GM12878 (cell line): Measurements from ENCODE around the gene CCL14. TPM values are rescaled to one million over a fixed set of nuclear protein-coding genes. Genes with fewer than 3 reads are reported as not detected.

Experiments
- ATAC-seq: fragments of 200-7000 bp; cut with Tn5 transposase; 3 replicates; pipeline ENCODE4 v1.9.1; 2020; ENCODE audit warnings: mild to moderate bottlenecking, moderate library complexity
- BruUV-seq: library from RNA; stranded (reverse); fragments of 400-500 nt; replicated peaks from 2 replicates; lab custom pipeline; 2021; lab: Mats Ljungman, UMichigan
- CTCF ChIA-PET: fragments of 300-600 bp; sonication (Branson Sonifier 250); formaldehyde crosslinking; extraction: SDS; loops from one replicate; lab custom pipeline; 2021; ENCODE audit warnings: inconsistent platforms; lab: Yijun Ruan, JAX
- POLR2A ChIA-PET: fragments of 350-600 bp; formaldehyde crosslinking; extraction: SDS; loops from one replicate; lab custom pipeline; 2021; ENCODE audit warnings: inconsistent platforms; lab: Charles Lee
- RAD21 ChIA-PET: fragments of 300-600 bp; sonication (Branson Sonifier 250); formaldehyde crosslinking; loops from one replicate; lab custom pipeline; 2023; ENCODE audit warnings: antibody characterized with exemption; ENCODE audit not compliant: unreplicated experiment; lab: Charles Lee
- SMC1A ChIA-PET: fragments of 300-600 bp; sonication (Branson Sonifier 250); formaldehyde crosslinking; loops from one replicate; lab custom pipeline; 2023; ENCODE audit not compliant: unreplicated experiment, uncharacterized antibody; lab: Charles Lee
- DNase-seq: peaks from one replicate; pipeline ENCODE4 v3.0.0-alpha.2; 2011; ENCODE audit warnings: low read depth, low spot score
- FAIRE-seq: peaks from 3 replicates; lab custom pipeline; 2011; peaks lifted over from hg19 to GRCh38; lab: Jason Lieb, UNC
- H2AFZ ChIP-seq: 2 replicates; pipeline ENCODE4 v1.6.0; 2011; ENCODE audit warnings: low read depth, low read length, control low read depth; ENCODE audit not compliant: control insufficient read depth
- H3K27ac ChIP-seq: 2 replicates; pipeline ENCODE4 v1.5.1; 2011; ENCODE audit warnings: control low read depth; ENCODE audit not compliant: control insufficient read depth, insufficient read depth
- H3K27me3 ChIP-seq, 2 experiments: replicated peaks in 1 of 2; 2 replicates each; pipeline versions ENCODE4 v1.6.0 to v1.6.1; 2011; ENCODE audit warnings: low read length in 1 of 2; ENCODE audit not compliant: control insufficient read depth in 2 of 2, insufficient read depth in 2 of 2
- H3K36me3 ChIP-seq, 2 experiments: 2 replicates each; pipeline ENCODE4 v1.5.1; 2011; ENCODE audit warnings: low read length in 1 of 2; ENCODE audit not compliant: control insufficient read depth in 2 of 2, insufficient read depth in 2 of 2
- H3K4me1 ChIP-seq: 2 replicates; pipeline ENCODE4 v1.6.1; 2011; ENCODE audit warnings: mild to moderate bottlenecking, low read length, moderate library complexity, mixed read lengths; ENCODE audit not compliant: control insufficient read depth, insufficient read depth
- H3K4me2 ChIP-seq: 2 replicates; pipeline ENCODE4 v1.6.0; 2011; ENCODE audit warnings: control low read depth; ENCODE audit not compliant: control insufficient read depth, insufficient read depth
- H3K4me3 ChIP-seq: fragments of 200-600 bp; sonication (generic); 2 replicates; pipeline ENCODE4 v1.5.1; 2016
- H3K79me2 ChIP-seq: 2 replicates; pipeline ENCODE4 v1.6.0; 2011; ENCODE audit warnings: low read length; ENCODE audit not compliant: control insufficient read depth, insufficient read depth
- H3K9ac ChIP-seq: 2 replicates; pipeline ENCODE4 v1.8.0; 2011; ENCODE audit warnings: low read length, control low read depth, mixed read lengths; ENCODE audit not compliant: control insufficient read depth, insufficient read depth
- H3K9me3 ChIP-seq: replicated peaks from 3 replicates; pipeline ENCODE4 v1.5.1; 2011; ENCODE audit warnings: mild to moderate bottlenecking, low read length; ENCODE audit not compliant: control insufficient read depth, insufficient read depth
- H4K20me1 ChIP-seq: 2 replicates; pipeline ENCODE4 v1.6.0; 2011; ENCODE audit not compliant: control insufficient read depth, insufficient read depth
- BCL11A ChIP-seq: IDR thresholded peaks from 2 replicates; pipeline ENCODE4 v1.6.1; 2011; ENCODE audit warnings: low read depth, low read length
- BMI1 ChIP-seq: fragments of 450-650 bp; IDR thresholded peaks from 2 replicates; pipeline ENCODE4 v1.6.1; 2016; ENCODE audit warnings: mild to moderate bottlenecking, moderate library complexity, borderline replicate concordance
- EED ChIP-seq: sonication (generic); IDR thresholded peaks from 2 replicates; pipeline ENCODE4 v1.6.1; 2016; ENCODE audit warnings: antibody characterized with exemption, low read depth
- EGR1 ChIP-seq, 2 experiments: IDR thresholded peaks; 1 replicate in 1 of 2; 2 replicates in 1 of 2; pipeline ENCODE4 v1.6.1; 2011 to 2012; ENCODE audit warnings: low read depth in 2 of 2, low read length in 2 of 2, borderline replicate concordance in 1 of 2, mild to moderate bottlenecking in 1 of 2, moderate library complexity in 1 of 2
- MTA3 ChIP-seq: IDR thresholded peaks from 2 replicates; pipeline ENCODE4 v1.6.1; 2012; ENCODE audit warnings: low read length, inconsistent platforms, borderline replicate concordance
- NR2C1 ChIP-seq: fragments of 450-650 bp; IDR thresholded peaks from 2 replicates; pipeline ENCODE4 v1.6.1; 2017; ENCODE audit warnings: antibody characterized with exemption, mild to moderate bottlenecking, moderate library complexity
- RCOR1 ChIP-seq: conservative IDR thresholded peaks from 2 replicates; pipeline ENCODE4 v1.6.1; 2012; ENCODE audit warnings: low read depth, low read length, improper control_type of control experiment
- SREBF2 ChIP-seq: IDR thresholded peaks from 2 replicates; pipeline ENCODE4 v1.6.1; 2012; ENCODE audit warnings: mild to moderate bottlenecking, low read length
- SUPT20H ChIP-seq: IDR thresholded peaks from 2 replicates; pipeline ENCODE4 v1.6.1; 2011; ENCODE audit warnings: low read depth, mild to moderate bottlenecking, low read length, moderate library complexity, borderline replicate concordance; ENCODE audit not compliant: control insufficient read depth
- TARDBP ChIP-seq: IDR thresholded peaks from 2 replicates; pipeline ENCODE4 v1.6.1; 2016; ENCODE audit warnings: borderline replicate concordance
- ZZZ3 ChIP-seq: IDR thresholded peaks from 2 replicates; pipeline ENCODE4 v1.6.1; 2011; ENCODE audit warnings: low read depth; ENCODE audit not compliant: control insufficient read depth, insufficient read length
- WGBS: methylation state at CpG from one replicate; pipeline ENCODE4 v1.1.6; 2016; ENCODE audit warnings: low lambda C conversion rate; ENCODE audit not compliant: insufficient replicate concordance, insufficient coverage; ENCODE audit errors: missing lambda C conversion rate; 5-methylcytosine and 5-hydroxymethylcytosine counted together
- in situ Hi-C: fragments of 300-500 bp; cut with MboI; formaldehyde crosslinking; loops from 9 replicates; pipeline ENCODE4 v1.14.3; 2018; ENCODE audit warnings: mixed read lengths
- intact Hi-C: fragments of 100-400 bp; cut with micrococcal nuclease; formaldehyde crosslinking; loops from one replicate; pipeline ENCODE4 v1.14.2; 2022; ENCODE audit not compliant: unreplicated experiment
- polyA plus RNA-seq, 11 experiments: library from polyadenylated mRNA; depleted of rRNA in 4 of 11; unstranded in 6 of 11; stranded (reverse) in 5 of 11; fragments of >200 nt; fragmentation: Nextera tagmentation in 4 of 11; fragmentation: Illumina TruSeq in 1 of 11; extraction: Ambion mirVana in 4 of 11; extraction: Trizol in 1 of 11; gene quantifications; 1 replicate in 1 of 11; 2 replicates in 10 of 11; pipeline versions ENCODE4 v1.2.1 to v1.2.3, GENCODE V29; 2011 to 2016; ENCODE audit warnings: inconsistent platforms in 2 of 11, missing spikeins in 2 of 11, low read depth in 1 of 11
- total RNA-seq, 4 experiments: library from RNA; depleted of rRNA in 3 of 4; stranded (reverse); fragments of >200 nt in 3 of 4; fragmentation: Illumina TruSeq in 1 of 4; extraction: Trizol in 1 of 4; gene quantifications; 2 replicates each; pipeline versions ENCODE4 v1.2.1 to v1.2.3, GENCODE V29; 2013 to 2021
- TF ChIP-seq, protein P1 (sequence below), 3 experiments: IDR thresholded peaks in 2 of 3; conservative IDR thresholded peaks in 1 of 3; 2 replicates each; pipeline ENCODE4 v1.5.1; 2011; ENCODE audit warnings: low read depth in 3 of 3, low read length in 3 of 3, mild to moderate bottlenecking in 3 of 3, control low read depth in 2 of 3, moderate library complexity in 2 of 3, inconsistent platforms in 1 of 3, mixed read lengths in 1 of 3; ENCODE audit not compliant: control insufficient read depth in 2 of 3, insufficient read depth in 1 of 3; ENCODE audit errors: extremely low read depth in 1 of 3
- TF ChIP-seq, protein P2 (sequence below): fragments of 450-650 bp; IDR thresholded peaks from 2 replicates; pipeline ENCODE4 v1.6.1; 2018; ENCODE audit warnings: borderline replicate concordance, mild to moderate bottlenecking; ENCODE audit not compliant: partially characterized antibody
- TF ChIP-seq, protein P3 (sequence below): IDR thresholded peaks from 2 replicates; pipeline ENCODE4 v1.6.1; 2011; ENCODE audit warnings: low read depth, mild to moderate bottlenecking, low read length, moderate library complexity, borderline replicate concordance; ENCODE audit errors: extremely low read depth
- TF ChIP-seq, protein P4 (sequence below): IDR thresholded peaks from 2 replicates; pipeline ENCODE4 v1.6.1; 2012; ENCODE audit warnings: low read length, inconsistent platforms

CCL14 gene
- total and polyA plus RNA-seq, 10 of the 15 experiments (the other 5 are each of a cell fraction or from before 2014, with no cell fraction given) = not detected

DNA sequence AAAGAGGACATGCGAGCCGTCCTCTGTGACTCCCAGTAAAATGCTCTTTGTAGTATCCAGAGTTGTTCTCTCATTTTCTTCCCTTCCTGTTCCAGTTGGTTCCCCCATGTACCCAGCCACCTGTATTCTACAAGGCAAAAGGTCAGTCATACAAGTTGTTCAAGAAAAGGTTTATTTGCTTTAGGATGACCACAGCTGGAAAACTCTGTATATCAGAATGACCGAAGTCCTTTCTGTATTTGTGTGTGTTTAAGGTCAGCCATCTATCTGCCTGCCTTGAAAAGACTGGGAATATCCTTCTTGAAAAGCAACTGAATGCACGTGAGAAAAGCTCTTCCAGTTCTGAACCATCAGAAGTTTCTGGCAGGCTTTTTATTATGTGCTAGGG, 13.6 kb downstream of the CCL14 start:
- ChIA-PET SMC1A (interaction anchor here (0.9 to 17.2 kb wide), 9 partner anchors 9 to 512 kb away, joined by 3 to 485 read pairs (median 5); no protein-coding TSS in a partner anchor), POLR2A (interaction anchor here (1.0 to 1.7 kb wide), 2 partner anchors 11 to 117 kb away, joined by 4 to 5 read pairs; partner anchors contain the start of gene CCL3), CTCF (interaction anchor here (0.9 to 19.0 kb wide), 10 partner anchors 8 to 513 kb away, joined by 3 to 622 read pairs (median 4); partner anchors contain the start of gene CCL16), RAD21 (interaction anchor here (1.0 to 17.2 kb wide), 7 partner anchors 9 to 175 kb away, joined by 3 to 342 read pairs (median 4); partner anchors contain the start of gene CCL3)
- FAIRE-seq (no peak), DNase-seq (no peak), ATAC-seq (no peak)
- H3K79me2 ChIP-seq = no peaks in the 10 kb centered on the region
- H3K27ac ChIP-seq = no peak overlapping the region
- H3K4me3 ChIP-seq = no peak overlapping the region
- H3K4me1 ChIP-seq = peaks cover 6% of the 10 kb centered on the region; the same call in 1 of the 2 replicates
- in situ Hi-C loops = loop anchor here (5.0 kb wide), 3 partner anchors 99 to 514 kb away; partner anchors contain the start of gene ZNHIT3
- H3K27me3 ChIP-seq = no peaks in the 10 kb centered on the region
- no TSS peak for BruUV-seq
- WGBS = 47% methylated on average over 4 of the region's 4 CpGs
- H3K4me2 ChIP-seq = no peak overlapping the region
- H2AFZ ChIP-seq = no peak overlapping the region
- H3K36me3 ChIP-seq = no peaks in the 10 kb centered on the region
- no peaks in the 10 kb centered on the region for H4K20me1 ChIP-seq
- H3K9ac ChIP-seq = no peak overlapping the region
- intact Hi-C loops = no loop called here
- H3K9me3 ChIP-seq = no peaks in the 10 kb centered on the region
- TF ChIP-seq TARDBP (no peak), EGR1 (IDR thresholded peaks at IDR 0.05; ENCODE audit: borderline replicate concordance in 1 of 2, low read depth in 2 of 2, low read length in 2 of 2) (no peak), NR2C1 (no peak), BCL11A (no peak), BMI1 (no peak), SUPT20H (no peak), ZZZ3 (no peak), MTA3 (no peak), SREBF2 (no peak), EED (no peak), RCOR1 (no peak)
- TF ChIP-seq, protein P1, sequence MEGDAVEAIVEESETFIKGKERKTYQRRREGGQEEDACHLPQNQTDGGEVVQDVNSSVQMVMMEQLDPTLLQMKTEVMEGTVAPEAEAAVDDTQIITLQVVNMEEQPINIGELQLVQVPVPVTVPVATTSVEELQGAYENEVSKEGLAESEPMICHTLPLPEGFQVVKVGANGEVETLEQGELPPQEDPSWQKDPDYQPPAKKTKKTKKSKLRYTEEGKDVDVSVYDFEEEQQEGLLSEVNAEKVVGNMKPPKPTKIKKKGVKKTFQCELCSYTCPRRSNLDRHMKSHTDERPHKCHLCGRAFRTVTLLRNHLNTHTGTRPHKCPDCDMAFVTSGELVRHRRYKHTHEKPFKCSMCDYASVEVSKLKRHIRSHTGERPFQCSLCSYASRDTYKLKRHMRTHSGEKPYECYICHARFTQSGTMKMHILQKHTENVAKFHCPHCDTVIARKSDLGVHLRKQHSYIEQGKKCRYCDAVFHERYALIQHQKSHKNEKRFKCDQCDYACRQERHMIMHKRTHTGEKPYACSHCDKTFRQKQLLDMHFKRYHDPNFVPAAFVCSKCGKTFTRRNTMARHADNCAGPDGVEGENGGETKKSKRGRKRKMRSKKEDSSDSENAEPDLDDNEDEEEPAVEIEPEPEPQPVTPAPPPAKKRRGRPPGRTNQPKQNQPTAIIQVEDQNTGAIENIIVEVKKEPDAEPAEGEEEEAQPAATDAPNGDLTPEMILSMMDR (IDR thresholded peaks at IDR 0.05 in 2 of 3, conservative IDR thresholded peaks at IDR 0.05 in 1 of 3; ENCODE audit: control insufficient read depth in 2 of 3, extremely low read depth in 1 of 3, insufficient read depth in 1 of 3, low read depth in 3 of 3, low read length in 3 of 3) = no peak
- TF ChIP-seq, protein P2, sequence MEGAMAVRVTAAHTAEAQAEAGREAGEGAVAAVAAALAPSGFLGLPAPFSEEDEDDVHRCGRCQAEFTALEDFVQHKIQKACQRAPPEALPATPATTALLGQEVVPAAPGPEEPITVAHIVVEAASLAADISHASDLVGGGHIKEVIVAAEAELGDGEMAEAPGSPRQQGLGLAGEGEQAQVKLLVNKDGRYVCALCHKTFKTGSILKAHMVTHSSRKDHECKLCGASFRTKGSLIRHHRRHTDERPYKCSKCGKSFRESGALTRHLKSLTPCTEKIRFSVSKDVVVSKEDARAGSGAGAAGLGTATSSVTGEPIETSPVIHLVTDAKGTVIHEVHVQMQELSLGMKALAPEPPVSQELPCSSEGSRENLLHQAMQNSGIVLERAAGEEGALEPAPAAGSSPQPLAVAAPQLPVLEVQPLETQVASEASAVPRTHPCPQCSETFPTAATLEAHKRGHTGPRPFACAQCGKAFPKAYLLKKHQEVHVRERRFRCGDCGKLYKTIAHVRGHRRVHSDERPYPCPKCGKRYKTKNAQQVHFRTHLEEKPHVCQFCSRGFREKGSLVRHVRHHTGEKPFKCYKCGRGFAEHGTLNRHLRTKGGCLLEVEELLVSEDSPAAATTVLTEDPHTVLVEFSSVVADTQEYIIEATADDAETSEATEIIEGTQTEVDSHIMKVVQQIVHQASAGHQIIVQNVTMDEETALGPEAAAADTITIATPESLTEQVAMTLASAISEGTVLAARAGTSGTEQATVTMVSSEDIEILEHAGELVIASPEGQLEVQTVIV = no peak
- TF ChIP-seq, protein P3, sequence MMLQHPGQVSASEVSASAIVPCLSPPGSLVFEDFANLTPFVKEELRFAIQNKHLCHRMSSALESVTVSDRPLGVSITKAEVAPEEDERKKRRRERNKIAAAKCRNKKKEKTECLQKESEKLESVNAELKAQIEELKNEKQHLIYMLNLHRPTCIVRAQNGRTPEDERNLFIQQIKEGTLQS = no peak
- TF ChIP-seq, protein P4, sequence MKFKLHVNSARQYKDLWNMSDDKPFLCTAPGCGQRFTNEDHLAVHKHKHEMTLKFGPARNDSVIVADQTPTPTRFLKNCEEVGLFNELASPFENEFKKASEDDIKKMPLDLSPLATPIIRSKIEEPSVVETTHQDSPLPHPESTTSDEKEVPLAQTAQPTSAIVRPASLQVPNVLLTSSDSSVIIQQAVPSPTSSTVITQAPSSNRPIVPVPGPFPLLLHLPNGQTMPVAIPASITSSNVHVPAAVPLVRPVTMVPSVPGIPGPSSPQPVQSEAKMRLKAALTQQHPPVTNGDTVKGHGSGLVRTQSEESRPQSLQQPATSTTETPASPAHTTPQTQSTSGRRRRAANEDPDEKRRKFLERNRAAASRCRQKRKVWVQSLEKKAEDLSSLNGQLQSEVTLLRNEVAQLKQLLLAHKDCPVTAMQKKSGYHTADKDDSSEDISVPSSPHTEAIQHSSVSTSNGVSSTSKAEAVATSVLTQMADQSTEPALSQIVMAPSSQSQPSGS = no peak
